Urinary bladder (tissue), 4 donors: ENCODE measurements around the gene TMEM131L. TPM values are rescaled to one million over a fixed set of nuclear protein-coding genes. Genes with fewer than 3 reads are reported as not detected.
A peak's percentile ranks its signal among the peaks of the same experiment; 100 is the strongest.
"Not testable (repeated sequence)": the region's sequence is repeated elsewhere in the genome, so short reads cannot be mapped to it uniquely, and the experiment has no call there.

Experiments
- DNase-seq: peaks from one replicate; pipeline ENCODE4 v3.0.0-alpha.2; 2015; ENCODE audit errors: extremely low spot score
- H3K27ac ChIP-seq: one replicate; pipeline ENCODE4 v1.5.1; 2013; ENCODE audit warnings: low read depth, mild to moderate bottlenecking, moderate library complexity
- H3K36me3 ChIP-seq: one replicate; pipeline ENCODE4 v1.6.1; 2013; ENCODE audit warnings: mild to moderate bottlenecking, moderate library complexity; ENCODE audit not compliant: insufficient read depth
- H3K4me1 ChIP-seq: one replicate; pipeline ENCODE4 v1.6.1; 2013; ENCODE audit warnings: mild to moderate bottlenecking, moderate library complexity; ENCODE audit not compliant: insufficient read depth
- H3K4me3 ChIP-seq: one replicate; pipeline ENCODE4 v1.5.1; 2013; ENCODE audit warnings: low read depth, low read length
- WGBS: extraction: QIAGEN DNeasy Blood & Tissue Kit; methylation state at CpG from one replicate; pipeline ENCODE4 v1.1.7; 2013; 5-methylcytosine and 5-hydroxymethylcytosine counted together
- polyA plus RNA-seq: library from polyadenylated mRNA; stranded (reverse); fragments of 200-250 nt; gene quantifications from one replicate; pipeline ENCODE4 v1.2.3, GENCODE V29; 2013
- total RNA-seq: library from RNA; depleted of rRNA; stranded (reverse); fragments of >200 nt; gene quantifications from one replicate; pipeline ENCODE4 v1.2.3, GENCODE V29; 2014
- donor health status: healthy with polysubstance abuse.
- donor health status: healthy.

Gene TMEM131L
- total and polyA plus RNA-seq, 2 donors = 9.6 to 70.0 TPM

DNA sequence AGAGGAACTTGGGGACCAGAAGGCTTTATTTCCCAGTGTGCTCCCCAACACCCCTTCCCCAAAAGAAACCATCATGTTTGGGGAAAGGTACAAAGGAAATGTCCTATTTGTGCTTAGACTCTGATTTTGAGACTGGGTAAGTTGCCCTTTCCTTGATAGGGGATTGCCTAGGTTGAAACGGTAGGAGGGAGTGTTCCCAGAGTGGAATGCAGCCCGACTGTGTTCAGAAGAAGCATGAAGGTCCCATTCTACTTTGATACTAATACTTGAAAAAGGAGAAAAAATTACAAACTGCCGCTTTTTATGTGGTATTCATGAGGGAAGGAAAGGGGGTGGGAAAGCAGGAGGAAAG is 32.4 kb upstream of the TMEM131L start:
- Histone ChIP-seq H3K27ac (no peak overlapping the region), H3K4me1 (no peaks in the 10 kb centered on the region), H3K4me3 (no peak overlapping the region), H3K36me3 (no peaks in the 10 kb centered on the region)
- WGBS = 58% methylated on average over 3 of the region's 3 CpGs
- DNase-seq = no peak

DNA sequence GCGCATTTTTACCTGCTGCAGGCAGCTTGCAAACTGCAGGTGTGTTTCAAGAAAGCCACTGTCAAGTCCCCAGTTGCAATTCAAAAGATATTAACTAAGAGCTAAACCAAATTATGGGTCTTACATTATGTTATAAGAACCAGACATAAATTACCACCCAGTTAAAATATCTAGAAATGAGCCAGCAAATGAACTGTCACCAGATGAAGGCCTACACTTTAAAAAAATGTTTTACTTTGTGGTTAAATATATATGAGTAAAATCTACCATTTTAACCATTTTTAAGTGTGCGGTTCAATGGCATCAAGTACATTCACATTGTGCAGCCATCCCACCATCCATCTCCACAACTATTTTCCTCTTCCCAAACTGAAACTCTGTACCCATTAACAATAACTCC is 32.0 kb upstream of the TMEM131L start:
- H3K4me3 ChIP-seq = no peak overlapping the region
- WGBS = 69% methylated on average over 2 of the region's 2 CpGs
- H3K36me3 ChIP-seq = no peaks in the 10 kb centered on the region
- no peaks in the 10 kb centered on the region for H3K4me1 ChIP-seq
- H3K27ac ChIP-seq = no peak overlapping the region
- no peak for DNase-seq

DNA sequence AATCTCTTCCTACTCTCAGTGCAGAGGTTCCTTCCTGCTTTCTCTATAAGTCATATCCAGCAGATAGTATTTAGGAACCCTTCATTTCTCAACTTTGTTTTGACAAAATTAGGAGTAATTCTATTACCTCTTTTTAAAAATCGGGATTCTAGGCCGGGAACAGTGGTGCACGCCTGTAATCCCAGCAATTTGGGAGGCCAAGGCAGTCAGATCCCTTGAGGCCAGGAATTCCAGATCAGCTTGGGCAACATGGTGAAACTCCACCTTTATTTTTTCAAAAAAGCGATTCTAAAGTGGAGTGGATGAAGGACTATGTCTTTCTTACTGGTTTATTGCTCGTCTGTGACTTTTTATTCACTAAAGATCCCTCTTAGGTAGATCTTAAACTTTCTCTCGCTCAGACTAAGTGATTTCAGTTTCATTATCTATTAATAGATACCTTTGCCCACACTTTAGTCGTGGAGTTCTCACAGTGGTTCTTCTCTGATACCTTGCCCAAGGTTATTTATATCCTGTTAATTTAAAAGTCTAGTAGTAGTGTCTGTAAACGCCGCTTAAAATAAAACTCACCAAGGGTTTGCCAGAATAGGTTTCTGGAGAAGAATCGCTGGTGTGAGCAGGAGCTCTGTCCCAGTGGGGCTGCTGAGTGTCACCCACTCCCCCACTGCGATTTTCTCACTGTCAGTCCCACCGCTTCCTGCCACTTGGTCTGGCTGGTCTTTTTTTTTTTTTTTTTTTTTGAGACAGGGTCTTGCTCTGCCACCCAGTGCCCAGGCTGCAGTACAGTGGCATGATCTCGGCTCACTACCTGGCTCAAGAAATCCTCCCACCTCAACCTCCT is 27.0 kb upstream of the TMEM131L start:
- H3K4me3 ChIP-seq = no peak overlapping the region
- no peaks in the 10 kb centered on the region for H3K36me3 ChIP-seq
- H3K27ac ChIP-seq = no peak overlapping the region
- no peak for DNase-seq
- no peaks in the 10 kb centered on the region for H3K4me1 ChIP-seq
- WGBS = 70% methylated on average over 13 of the region's 13 CpGs

DNA sequence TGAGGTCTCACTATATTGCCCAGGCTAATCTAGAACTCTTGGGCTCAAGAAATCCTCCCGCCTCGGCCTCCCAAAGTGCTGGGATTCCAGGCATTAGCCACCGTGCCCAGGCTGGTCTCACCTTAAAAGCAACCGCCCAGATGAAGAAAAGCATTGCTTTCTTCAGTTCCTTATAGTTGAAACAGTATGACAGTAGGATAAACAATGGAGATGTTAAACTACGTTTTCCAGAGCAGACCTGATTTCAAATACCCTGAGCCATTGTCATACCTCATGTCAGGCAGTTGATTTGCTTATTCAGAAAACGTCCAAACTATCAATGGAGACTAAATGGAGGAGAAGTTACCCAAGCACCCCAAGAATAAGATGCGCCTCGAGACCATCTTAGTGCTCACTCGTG is 26.3 kb upstream of the TMEM131L start:
- no peak for DNase-seq
- Histone ChIP-seq H3K4me1 (no peaks in the 10 kb centered on the region), H3K4me3 (no peak overlapping the region), H3K27ac (no peak overlapping the region), H3K36me3 (no peaks in the 10 kb centered on the region)
- WGBS = 80% methylated on average over 9 of the region's 9 CpGs

DNA sequence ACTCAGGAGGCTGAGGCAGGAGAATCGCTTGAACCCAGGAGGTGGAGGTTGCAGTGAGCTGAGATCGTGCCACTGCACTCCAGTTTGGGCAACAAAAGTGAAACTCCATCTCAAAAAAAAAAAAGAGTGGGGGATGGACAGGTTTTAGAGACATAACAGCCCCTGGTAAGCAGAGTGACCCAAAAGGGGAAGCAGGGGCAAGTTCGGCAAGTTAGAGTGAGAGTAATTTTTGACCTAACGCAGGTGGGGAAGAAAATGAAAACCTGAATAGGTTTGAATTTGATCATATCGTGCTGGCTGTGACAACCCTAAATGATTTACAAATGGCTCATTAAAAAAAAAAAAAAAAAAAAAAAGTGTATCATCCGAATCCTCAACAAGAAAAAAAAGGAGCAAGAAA is 25.7 kb upstream of the TMEM131L start:
- no peak for DNase-seq
- 88% methylated on average over 6 of the region's 6 CpGs for WGBS
- H3K27ac ChIP-seq = no peak overlapping the region
- H3K4me3 ChIP-seq = no peak overlapping the region
- no peaks in the 10 kb centered on the region for H3K4me1 ChIP-seq
- no peaks in the 10 kb centered on the region for H3K36me3 ChIP-seq

DNA sequence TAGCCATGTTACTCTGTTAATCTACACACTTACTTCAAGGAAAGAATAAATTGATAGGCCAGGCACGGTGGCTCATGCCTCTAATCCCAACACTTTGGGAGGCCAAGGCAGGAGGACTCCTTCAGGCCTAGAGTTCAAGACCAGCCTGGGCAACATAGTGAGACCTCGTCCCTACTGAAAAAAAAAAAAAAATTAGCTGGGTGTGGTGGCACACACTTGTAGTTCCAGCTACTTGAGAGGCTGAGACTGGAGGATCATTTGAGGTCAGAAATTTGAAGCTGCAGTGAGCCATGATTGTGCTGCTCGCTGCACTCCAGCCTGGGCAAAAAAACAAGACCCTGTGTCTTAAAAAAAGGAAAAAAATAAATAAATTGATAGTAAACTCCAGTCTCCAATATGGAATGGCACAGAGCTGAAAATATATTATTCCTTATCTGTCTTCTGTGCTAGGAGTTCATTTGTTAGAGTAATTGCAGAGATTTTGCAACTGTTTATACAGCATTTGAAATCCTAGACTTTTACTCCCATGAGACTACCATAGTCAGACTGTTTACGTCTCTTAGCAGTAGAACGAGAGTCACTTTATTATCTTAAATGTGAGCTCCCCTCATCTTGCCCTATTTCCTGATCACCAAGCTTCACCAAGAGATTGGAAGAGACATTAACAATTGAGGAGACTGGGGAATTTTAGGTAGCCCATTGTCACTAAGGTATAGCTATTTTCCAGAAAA is 18.8 kb upstream of the TMEM131L start:
- WGBS = 58% methylated on average over 5 of the region's 5 CpGs
- H3K36me3 ChIP-seq = no peaks in the 10 kb centered on the region
- no peak for DNase-seq
- no peaks in the 10 kb centered on the region for H3K4me1 ChIP-seq
- peak overlapping the region; percentile 32 for H3K27ac ChIP-seq
- no peak overlapping the region for H3K4me3 ChIP-seq

DNA sequence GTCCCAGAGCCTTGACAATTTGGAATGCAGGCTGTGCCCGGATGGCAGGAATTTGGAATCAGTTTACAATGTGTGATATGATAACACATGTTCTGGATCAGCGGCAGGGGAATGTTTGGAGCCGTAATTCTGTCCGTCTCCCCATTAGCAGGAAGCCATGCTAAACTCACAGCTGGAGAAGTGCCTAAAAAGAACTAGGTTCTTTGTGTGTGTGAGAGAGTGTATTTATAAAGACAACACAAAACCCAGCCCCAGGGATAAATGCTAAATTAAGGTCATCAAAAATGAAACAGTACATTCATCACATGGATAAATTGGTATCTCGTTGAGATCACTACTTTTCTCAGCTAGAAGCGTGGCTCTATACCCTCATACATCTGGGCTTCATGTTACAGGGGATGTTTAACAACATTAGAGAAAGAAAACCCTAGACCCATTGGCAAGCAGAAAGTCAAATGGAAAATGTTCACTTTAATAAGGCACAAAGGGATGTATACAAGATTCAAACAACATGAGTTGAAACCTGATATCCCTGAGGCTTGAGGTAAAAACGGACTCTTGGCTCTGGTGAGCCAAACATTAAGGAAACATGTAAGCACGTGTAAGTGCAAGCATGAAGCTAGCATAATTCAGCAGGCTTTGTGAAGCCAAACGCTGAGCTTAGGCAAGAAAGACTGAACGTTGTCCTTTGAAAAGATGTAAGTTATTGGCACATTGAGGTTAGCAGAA is 18.0 kb upstream of the TMEM131L start:
- no peak for DNase-seq
- 17% methylated on average over 10 of the region's 10 CpGs for WGBS
- H3K4me1 ChIP-seq = no peaks in the 10 kb centered on the region
- H3K4me3 ChIP-seq = no peak overlapping the region
- H3K27ac ChIP-seq = peak overlapping the region; percentile 32
- no peaks in the 10 kb centered on the region for H3K36me3 ChIP-seq

DNA sequence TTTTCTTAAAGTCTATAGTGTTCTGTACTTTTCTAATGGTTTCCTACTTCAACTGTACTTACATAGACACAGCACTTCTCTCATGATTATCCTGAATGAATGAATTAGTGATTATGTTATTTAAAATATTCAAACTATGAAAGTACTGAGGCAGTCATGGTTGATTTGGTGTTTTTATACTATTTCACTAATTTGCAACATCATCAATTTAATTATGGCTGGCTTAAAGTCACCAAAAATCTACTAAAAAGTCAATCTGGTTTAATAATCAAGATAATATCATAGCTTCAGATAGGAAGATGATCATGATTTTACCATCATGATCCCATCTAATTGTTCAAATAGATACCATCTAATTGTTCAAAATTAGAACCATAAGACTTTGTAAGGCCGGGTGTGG is 16.8 kb upstream of the TMEM131L start:
- 95% methylated on average over 1 of the region's 1 CpG for WGBS
- DNase-seq = no peak
- Histone ChIP-seq H3K36me3 (no peaks in the 10 kb centered on the region), H3K4me1 (no peaks in the 10 kb centered on the region), H3K27ac (no peak overlapping the region), H3K4me3 (no peak overlapping the region)

DNA sequence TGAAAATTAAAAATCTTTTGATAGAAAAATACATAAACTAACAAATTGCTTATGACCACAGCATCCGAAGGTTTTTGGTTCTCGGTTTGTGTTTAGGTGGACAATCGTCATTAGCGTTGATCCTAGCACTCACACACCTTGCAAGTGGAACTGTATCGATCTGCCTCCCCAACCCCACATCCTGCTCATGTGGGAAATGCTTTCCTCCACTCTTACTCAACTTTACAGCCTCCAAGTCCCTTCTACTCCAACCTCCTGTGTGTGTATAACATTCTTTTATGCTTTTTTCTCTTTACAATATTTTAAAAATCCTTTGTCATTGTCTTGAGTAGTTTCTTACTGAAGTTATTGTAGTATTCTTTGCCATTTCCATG is 15.6 kb upstream of the TMEM131L start:
- no peak overlapping the region for H3K4me3 ChIP-seq
- H3K36me3 ChIP-seq = no peaks in the 10 kb centered on the region
- DNase-seq = no peak
- no peaks in the 10 kb centered on the region for H3K4me1 ChIP-seq
- 85% methylated on average over 5 of the region's 5 CpGs for WGBS
- H3K27ac ChIP-seq = no peak overlapping the region

DNA sequence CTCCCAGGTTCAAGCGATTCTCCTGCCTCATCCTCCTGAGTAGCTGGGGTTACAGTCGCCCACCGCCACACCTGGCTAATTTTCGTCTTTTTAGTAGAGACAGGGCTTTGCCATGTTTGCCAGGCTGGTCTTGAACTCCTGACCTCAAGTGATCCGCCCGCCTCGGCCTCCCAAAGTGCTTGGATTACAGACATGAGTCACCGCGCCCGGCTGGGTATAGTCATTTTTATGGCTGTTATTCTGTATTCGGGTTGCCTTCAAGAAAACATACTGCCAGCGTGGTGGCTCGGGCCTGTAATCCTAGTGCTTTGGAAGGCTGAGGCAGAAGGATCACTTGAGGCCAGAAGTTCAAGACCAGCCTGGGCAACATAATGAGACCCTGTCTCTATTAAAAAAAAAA is 15.0 kb upstream of the TMEM131L start:
- H3K36me3 ChIP-seq, H3K4me3 ChIP-seq, H3K27ac ChIP-seq, H3K4me1 ChIP-seq, DNase-seq: not testable (repeated sequence)
- WGBS = 82% methylated on average over 13 of the region's 13 CpGs

DNA sequence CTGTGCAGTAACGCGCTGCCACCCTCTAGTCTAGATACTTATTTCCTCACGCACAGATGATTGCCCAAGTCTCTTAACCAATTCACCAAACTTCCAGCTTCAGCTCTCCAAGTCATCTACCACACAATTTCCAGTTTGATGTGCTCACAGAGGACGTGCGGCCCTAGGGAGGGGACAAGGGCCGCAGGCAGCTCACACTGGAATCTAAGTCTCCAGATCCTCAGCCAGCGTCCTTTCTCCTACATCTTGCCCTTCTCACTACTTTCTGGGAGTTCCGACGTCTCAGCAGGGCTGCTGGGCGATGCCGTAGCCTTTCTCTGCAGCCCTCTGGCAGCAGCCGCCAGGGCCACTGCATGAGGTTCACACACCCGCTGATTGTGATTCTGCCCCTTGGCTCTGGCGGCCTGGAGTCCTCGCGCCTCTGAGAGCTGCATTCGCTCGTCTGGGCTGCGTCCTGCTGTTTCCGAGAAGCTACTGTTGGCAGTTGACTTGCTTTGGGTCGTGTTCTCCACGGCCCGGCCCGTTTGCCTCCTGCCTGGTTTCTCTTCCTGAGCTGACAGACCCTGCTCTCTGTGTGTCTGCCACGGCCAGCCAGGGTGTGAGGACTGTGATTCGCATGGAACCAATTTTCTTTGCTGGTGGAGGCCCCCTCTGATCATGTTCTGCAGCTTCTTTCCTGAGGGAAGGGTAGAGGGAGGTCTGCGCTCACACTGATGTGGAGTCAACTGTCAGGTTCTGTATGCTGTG is 14.1 kb upstream of the TMEM131L start:
- Histone ChIP-seq H3K4me3 (no peak overlapping the region), H3K4me1 (no peaks in the 10 kb centered on the region), H3K27ac (no peak overlapping the region), H3K36me3 (no peaks in the 10 kb centered on the region)
- WGBS = 82% methylated on average over 27 of the region's 27 CpGs
- DNase-seq = no peak

DNA sequence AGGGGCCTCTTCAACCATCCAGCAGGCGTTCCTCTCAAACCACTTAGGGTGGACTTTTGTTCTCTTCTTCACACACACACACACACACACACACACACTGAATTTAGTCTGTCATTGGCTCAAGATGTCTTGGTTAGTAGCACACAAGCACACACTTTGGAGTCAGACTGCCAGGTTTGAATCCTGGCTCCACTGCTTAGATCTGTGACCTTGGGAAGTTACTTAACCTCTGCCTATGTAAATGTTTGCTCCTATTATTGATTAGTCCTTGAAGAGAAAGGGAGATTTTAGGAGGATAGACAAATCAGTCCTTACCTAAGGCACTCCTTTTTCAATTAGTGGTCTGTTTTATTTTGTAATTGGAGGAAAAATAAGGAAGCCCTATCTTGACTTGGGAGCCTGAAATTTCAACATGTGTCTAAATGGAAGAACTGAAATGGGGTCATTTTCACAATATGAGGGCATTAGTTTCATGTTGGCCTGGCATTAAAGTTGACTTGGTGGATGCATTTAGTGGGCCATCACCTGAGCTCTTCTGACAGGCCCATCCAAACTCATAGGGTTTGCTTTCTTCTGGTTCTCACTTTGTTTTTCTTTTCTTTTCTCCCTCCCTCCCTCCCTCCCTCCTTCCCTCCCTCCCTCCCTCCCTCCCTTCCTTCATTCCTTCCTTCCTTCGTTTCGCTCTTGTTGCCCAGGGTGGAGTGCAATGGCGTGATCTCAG is 13.3 kb upstream of the TMEM131L start:
- no peaks in the 10 kb centered on the region for H3K36me3 ChIP-seq
- no peak for DNase-seq
- no peak overlapping the region for H3K4me3 ChIP-seq
- WGBS = 99% methylated on average over 4 of the region's 4 CpGs
- H3K27ac ChIP-seq = no peak overlapping the region
- no peaks in the 10 kb centered on the region for H3K4me1 ChIP-seq

DNA sequence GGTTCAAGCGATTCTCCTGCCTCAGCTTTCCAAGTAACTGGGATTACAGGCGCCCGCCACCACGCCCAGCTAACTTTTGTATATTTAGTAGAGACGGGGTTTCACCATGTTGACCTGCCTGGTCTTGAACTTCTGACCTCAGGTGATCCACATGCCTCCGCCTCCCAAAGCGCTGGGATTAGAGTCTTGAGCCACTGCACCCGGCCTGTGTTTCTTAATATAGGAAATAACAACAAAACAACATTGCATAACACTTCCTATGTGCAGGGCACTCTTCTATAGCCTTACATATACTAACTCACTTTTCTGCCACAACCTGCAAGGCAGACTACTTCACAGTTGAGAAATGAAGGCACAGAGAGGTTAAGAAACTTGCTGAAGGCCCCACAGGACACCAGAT is 12.8 kb upstream of the TMEM131L start:
- no peak for DNase-seq
- H3K4me3 ChIP-seq = no peak overlapping the region
- no peaks in the 10 kb centered on the region for H3K36me3 ChIP-seq
- WGBS = 96% methylated on average over 8 of the region's 8 CpGs
- no peaks in the 10 kb centered on the region for H3K4me1 ChIP-seq
- no peak overlapping the region for H3K27ac ChIP-seq
